Glutamatergic neuron (in vitro differentiated cells): ENCODE measurements around the gene BET1. TPM values are rescaled to one million over a fixed set of nuclear protein-coding genes. Genes with fewer than 3 reads are reported as not detected.

Experiments
- DNase-seq: peaks from one replicate; pipeline ENCODE4 v3.0.0; 2022
- H3K27ac Mint-ChIP-seq: one replicate; pipeline ENCODE4 v1.8.0; 2020; ENCODE audit warnings: mild to moderate bottlenecking, mixed read lengths, inconsistent platforms; ENCODE audit not compliant: unreplicated experiment
- H3K27me3 Mint-ChIP-seq: one replicate; pipeline ENCODE4 v1.8.0; 2020; ENCODE audit warnings: mild to moderate bottlenecking, moderate library complexity, mixed read lengths, inconsistent platforms; ENCODE audit not compliant: unreplicated experiment
- H3K36me3 Mint-ChIP-seq: one replicate; pipeline ENCODE4 v1.8.0; 2020; ENCODE audit warnings: mild to moderate bottlenecking, mixed read lengths, inconsistent platforms; ENCODE audit not compliant: unreplicated experiment
- H3K4me1 Mint-ChIP-seq: one replicate; pipeline ENCODE4 v1.8.0; 2020; ENCODE audit warnings: mild to moderate bottlenecking, low read depth, mixed read lengths, inconsistent platforms; ENCODE audit not compliant: unreplicated experiment
- H3K4me3 Mint-ChIP-seq: one replicate; pipeline ENCODE4 v1.8.0; 2020; ENCODE audit warnings: mild to moderate bottlenecking, mixed read lengths, inconsistent platforms; ENCODE audit not compliant: unreplicated experiment
- H3K9me3 Mint-ChIP-seq: one replicate; pipeline ENCODE4 v1.8.0; 2020; ENCODE audit warnings: mild to moderate bottlenecking, moderate library complexity, mixed read lengths, inconsistent platforms; ENCODE audit not compliant: unreplicated experiment
- total RNA-seq: library from RNA; stranded (reverse); fragmentation: NEBNext Ultra II Directional; extraction: Animal tissue kit (Norgen Biotek cat#: 25700); gene quantifications from one replicate; pipeline ENCODE4 v1.2.1, GENCODE V29; 2021; ENCODE audit not compliant: unreplicated experiment
- TF ChIP-seq, protein P1 (sequence below): fragments of 200-600 bp; sonication (generic); IDR thresholded peaks from one replicate; pipeline ENCODE4 v1.5.0; 2021; ENCODE audit not compliant: partially characterized antibody, unreplicated experiment

Gene BET1
- total RNA-seq, 1 donor from 2014 or later = 14.5 TPM

DNA sequence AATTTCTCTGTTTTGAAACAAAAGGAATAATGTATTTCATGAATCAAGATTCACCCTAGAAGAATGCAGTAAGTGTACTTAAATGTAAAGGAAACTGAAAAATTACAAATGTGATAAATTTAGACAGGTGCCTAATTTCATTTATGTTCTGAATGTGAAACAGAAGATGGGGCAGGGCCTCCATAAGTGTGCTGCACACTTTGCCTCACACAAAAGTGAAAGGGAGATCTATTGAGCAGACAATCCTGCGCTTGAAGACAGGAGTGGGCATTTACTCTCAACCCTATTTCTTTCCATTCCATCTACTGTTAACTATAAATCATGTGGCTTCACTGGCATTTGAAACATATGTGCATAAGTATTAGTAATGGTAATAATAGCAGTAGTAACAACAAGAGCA is 46.4 kb downstream of the BET1 start:
- Mint-ChIP-seq H3K27ac (no peak overlapping the region), H3K36me3 (no peaks in the 10 kb centered on the region), H3K27me3 (no peaks in the 10 kb centered on the region), H3K9me3 (no peaks in the 10 kb centered on the region), H3K4me3 (no peak overlapping the region), H3K4me1 (peaks cover 2% of the 10 kb centered on the region)
- TF ChIP-seq, protein P1, sequence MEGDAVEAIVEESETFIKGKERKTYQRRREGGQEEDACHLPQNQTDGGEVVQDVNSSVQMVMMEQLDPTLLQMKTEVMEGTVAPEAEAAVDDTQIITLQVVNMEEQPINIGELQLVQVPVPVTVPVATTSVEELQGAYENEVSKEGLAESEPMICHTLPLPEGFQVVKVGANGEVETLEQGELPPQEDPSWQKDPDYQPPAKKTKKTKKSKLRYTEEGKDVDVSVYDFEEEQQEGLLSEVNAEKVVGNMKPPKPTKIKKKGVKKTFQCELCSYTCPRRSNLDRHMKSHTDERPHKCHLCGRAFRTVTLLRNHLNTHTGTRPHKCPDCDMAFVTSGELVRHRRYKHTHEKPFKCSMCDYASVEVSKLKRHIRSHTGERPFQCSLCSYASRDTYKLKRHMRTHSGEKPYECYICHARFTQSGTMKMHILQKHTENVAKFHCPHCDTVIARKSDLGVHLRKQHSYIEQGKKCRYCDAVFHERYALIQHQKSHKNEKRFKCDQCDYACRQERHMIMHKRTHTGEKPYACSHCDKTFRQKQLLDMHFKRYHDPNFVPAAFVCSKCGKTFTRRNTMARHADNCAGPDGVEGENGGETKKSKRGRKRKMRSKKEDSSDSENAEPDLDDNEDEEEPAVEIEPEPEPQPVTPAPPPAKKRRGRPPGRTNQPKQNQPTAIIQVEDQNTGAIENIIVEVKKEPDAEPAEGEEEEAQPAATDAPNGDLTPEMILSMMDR = no peak
- DNase-seq = no peak

DNA sequence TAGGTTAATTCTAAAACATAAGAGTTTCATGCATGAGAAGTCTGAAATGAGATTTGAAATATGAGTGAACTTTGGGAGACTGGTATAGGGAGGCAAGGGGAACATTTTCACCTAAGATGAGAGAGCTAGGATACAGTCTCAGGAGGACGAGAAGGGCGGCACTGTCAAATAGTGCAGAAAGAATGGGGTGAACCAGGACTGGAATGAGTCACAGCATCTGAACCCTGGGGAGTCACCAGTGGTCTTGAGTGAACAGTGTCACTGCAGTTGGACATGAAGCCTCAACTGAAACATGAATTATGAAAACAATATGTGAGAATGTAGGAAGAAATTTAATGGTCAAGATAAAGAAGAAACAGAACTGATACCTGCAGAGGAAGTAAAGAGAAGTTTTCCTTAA is 48.9 kb downstream of the BET1 start:
- Mint-ChIP-seq H3K9me3 (no peaks in the 10 kb centered on the region), H3K4me1 (peaks cover 2% of the 10 kb centered on the region), H3K27ac (no peak overlapping the region), H3K4me3 (no peak overlapping the region), H3K36me3 (no peaks in the 10 kb centered on the region), H3K27me3 (no peaks in the 10 kb centered on the region)
- TF ChIP-seq, protein P1 = no peak
- no peak for DNase-seq

DNA sequence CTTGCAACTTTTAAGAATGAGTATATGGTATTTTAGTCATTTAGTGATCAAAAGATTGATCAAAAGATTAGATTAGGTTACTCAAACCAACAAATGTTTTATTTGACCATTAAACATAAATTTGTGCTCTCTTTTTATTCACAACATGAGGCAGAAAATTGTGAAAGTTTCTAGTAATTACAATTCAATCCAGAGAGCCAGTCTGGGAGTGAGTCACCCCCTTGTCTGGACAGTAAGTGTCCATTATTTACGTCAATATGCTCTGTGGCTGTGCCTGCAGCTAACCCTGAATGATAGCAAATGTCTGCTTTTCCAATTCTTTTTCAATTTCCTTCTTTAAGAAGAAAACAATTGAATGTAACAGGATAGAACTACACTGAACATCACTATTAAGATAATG is 54.7 kb downstream of the BET1 start:
- H3K4me3 Mint-ChIP-seq = no peak overlapping the region
- no peak overlapping the region for H3K27ac Mint-ChIP-seq
- H3K4me1 Mint-ChIP-seq = no peaks in the 10 kb centered on the region
- H3K9me3 Mint-ChIP-seq = no peaks in the 10 kb centered on the region
- TF ChIP-seq, protein P1 = no peak
- H3K36me3 Mint-ChIP-seq = no peaks in the 10 kb centered on the region
- DNase-seq = no peak
- no peaks in the 10 kb centered on the region for H3K27me3 Mint-ChIP-seq

DNA sequence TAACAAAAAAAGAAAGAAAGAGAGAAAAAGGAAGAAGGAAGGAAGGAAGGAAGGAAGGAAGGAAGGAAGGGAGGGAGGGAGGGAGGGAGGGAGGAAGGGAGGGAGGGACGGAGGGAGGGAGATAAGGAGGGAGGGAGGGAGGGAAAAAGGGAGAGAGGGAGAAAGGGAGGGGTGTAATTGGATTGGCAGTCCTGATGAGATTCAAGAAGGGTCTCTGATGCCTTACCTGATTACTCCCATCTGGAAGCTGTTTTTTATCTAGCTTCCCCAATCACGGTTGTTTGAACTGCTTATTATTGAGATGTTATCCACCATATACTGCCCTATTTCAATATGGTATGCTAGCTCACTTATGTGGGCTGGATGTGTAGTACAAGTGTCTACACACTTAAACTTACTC is 55.3 kb downstream of the BET1 start:
- no peak for DNase-seq
- no peaks in the 10 kb centered on the region for H3K9me3 Mint-ChIP-seq
- TF ChIP-seq, protein P1 = no peak
- H3K27me3 Mint-ChIP-seq = no peaks in the 10 kb centered on the region
- H3K27ac Mint-ChIP-seq = no peak overlapping the region
- H3K4me1 Mint-ChIP-seq = no peaks in the 10 kb centered on the region
- H3K36me3 Mint-ChIP-seq = no peaks in the 10 kb centered on the region
- no peak overlapping the region for H3K4me3 Mint-ChIP-seq

DNA sequence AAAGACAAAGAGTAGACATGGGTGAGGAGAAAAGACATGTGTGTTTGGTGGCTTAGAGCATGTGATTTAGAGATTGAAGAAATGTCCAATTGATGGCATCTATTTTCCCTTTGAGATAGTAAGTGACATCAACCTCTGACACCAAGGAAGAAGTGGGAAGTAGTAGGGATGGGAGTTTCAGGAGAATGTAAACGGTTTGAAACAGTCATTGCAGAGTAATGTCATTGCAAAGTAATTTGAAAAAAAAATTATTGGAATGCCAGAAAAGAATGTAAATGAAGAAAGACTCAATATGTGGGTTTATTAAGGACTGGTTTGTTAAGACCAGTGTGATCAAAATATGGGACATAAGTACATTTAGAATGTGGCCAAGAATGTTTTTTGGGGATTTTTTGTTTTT is 56.0 kb downstream of the BET1 start:
- TF ChIP-seq, protein P1 = no peak
- no peaks in the 10 kb centered on the region for H3K36me3 Mint-ChIP-seq
- no peaks in the 10 kb centered on the region for H3K9me3 Mint-ChIP-seq
- no peaks in the 10 kb centered on the region for H3K27me3 Mint-ChIP-seq
- no peak overlapping the region for H3K4me3 Mint-ChIP-seq
- no peaks in the 10 kb centered on the region for H3K4me1 Mint-ChIP-seq
- DNase-seq = no peak
- no peak overlapping the region for H3K27ac Mint-ChIP-seq
